SK-N-SH (cell line): ENCODE results near the gene BNIP5. TPM values are rescaled to one million over a fixed set of nuclear protein-coding genes. Genes with fewer than 3 reads are reported as not detected.

Experiments
- CTCF ChIA-PET: fragments of 300-600, 350-600 bp; formaldehyde crosslinking; extraction: SDS; loops from one replicate; lab custom pipeline; 2021; lab: Yijun Ruan, JAX
- POLR2A ChIA-PET: fragments of 350-600 bp; sonication (Branson Sonifier 250); formaldehyde crosslinking; extraction: SDS; loops from one replicate; lab custom pipeline; 2020; ENCODE audit warnings: antibody characterized with exemption, inconsistent platforms; lab: Yijun Ruan, JAX
- DNase-seq: peaks from one replicate; pipeline ENCODE4 v3.0.0; 2012
- H2AFZ ChIP-seq: fragments of 200-600 bp; sonication (generic); 2 replicates; pipeline ENCODE4 v1.8.1; 2016; ENCODE audit warnings: antibody characterized with exemption, mild to moderate bottlenecking, low read depth
- H3F3A ChIP-seq: fragments of 200-600 bp; sonication (generic); replicated peaks from 2 replicates; pipeline ENCODE3; 2016; ENCODE audit warnings: antibody characterized with exemption, mild to moderate bottlenecking; ENCODE audit not compliant: insufficient read depth
- H3K27ac ChIP-seq, 2 experiments: fragments of 200-500 bp in 1 of 2; fragments of 200-600 bp in 1 of 2; sonication (Bioruptor generic) in 1 of 2; sonication (generic), shearing (Covaris generic) in 1 of 2; 2 replicates each; pipeline versions ENCODE4 v1.5.1 to v1.6.1; 2014 to 2016; ENCODE audit warnings: low read depth in 2 of 2, inconsistent platforms in 1 of 2, low read length in 1 of 2, mild to moderate bottlenecking in 1 of 2, mixed read lengths in 1 of 2
- H3K27me3 ChIP-seq: fragments of 200-600 bp; sonication (generic), shearing (Covaris generic); 2 replicates; pipeline ENCODE4 v1.6.1; 2016; ENCODE audit warnings: mixed run types; ENCODE audit not compliant: insufficient read depth
- H3K36me3 ChIP-seq, 2 experiments: fragments of 200-500 bp in 1 of 2; fragments of 200-600 bp in 1 of 2; sonication (Bioruptor generic) in 1 of 2; sonication (generic) in 1 of 2; replicated peaks in 1 of 2; 2 replicates each; pipeline versions ENCODE3 to v1.5.1; 2014 to 2016; ENCODE audit warnings: low read length in 1 of 2, mild to moderate bottlenecking in 1 of 2; ENCODE audit not compliant: insufficient read depth in 2 of 2, control insufficient read depth in 1 of 2
- H3K4me1 ChIP-seq, 2 experiments: fragments of 200-500 bp in 1 of 2; fragments of 200-600 bp in 1 of 2; sonication (Bioruptor generic) in 1 of 2; sonication (generic), shearing (Covaris generic) in 1 of 2; 2 replicates each; pipeline versions ENCODE4 v1.5.1 to v1.6.1; 2014 to 2016; ENCODE audit warnings: low read depth in 1 of 2, low read length in 1 of 2, mixed run types in 1 of 2; ENCODE audit not compliant: insufficient read depth in 2 of 2, control insufficient read depth in 1 of 2
- H3K4me2 ChIP-seq: fragments of 200-600 bp; sonication (generic), shearing (Covaris generic); 2 replicates; pipeline ENCODE4 v1.6.1; 2017; ENCODE audit warnings: mixed run types
- H3K4me3 ChIP-seq, 2 experiments: fragments of 200-500 bp in 1 of 2; fragments of 200-600 bp in 1 of 2; sonication (Bioruptor generic) in 1 of 2; sonication (generic), shearing (Covaris generic) in 1 of 2; 2 replicates each; pipeline versions ENCODE4 v1.5.1 to v1.8.1; 2014 to 2016; ENCODE audit warnings: low read depth in 2 of 2, inconsistent platforms in 1 of 2, low read length in 1 of 2, mild to moderate bottlenecking in 1 of 2, mixed read lengths in 1 of 2, moderate library complexity in 1 of 2
- H3K79me2 ChIP-seq: fragments of 200-600 bp; sonication (generic); 2 replicates; pipeline ENCODE4 v1.8.1; 2017; ENCODE audit warnings: mild to moderate bottlenecking; ENCODE audit not compliant: insufficient read depth
- H3K9ac ChIP-seq: fragments of 200-600 bp; sonication (generic); 2 replicates; pipeline ENCODE4 v1.6.1; 2017; ENCODE audit warnings: mixed run types
- H3K9me2 ChIP-seq: fragments of 200-600 bp; sonication (generic); 2 replicates; pipeline ENCODE4 v1.6.1; 2017; ENCODE audit warnings: mixed run types
- H3K9me3 ChIP-seq: fragments of 200-600 bp; sonication (generic); 2 replicates; pipeline ENCODE4 v1.6.1; 2017; ENCODE audit warnings: mixed run types, mild to moderate bottlenecking, moderate library complexity
- H4K20me1 ChIP-seq: fragments of 200-600 bp; sonication (generic); 2 replicates; pipeline ENCODE4 v1.6.1; 2017; ENCODE audit warnings: mild to moderate bottlenecking, mixed run types; ENCODE audit not compliant: insufficient read depth
- CHD2 ChIP-seq: fragments of 150-350 bp; IDR thresholded peaks from 2 replicates; pipeline ENCODE4 v1.6.1; 2018; ENCODE audit warnings: low read length; ENCODE audit not compliant: partially characterized antibody
- CTCF ChIP-seq: fragments of 200-600 bp; sonication (generic); IDR thresholded peaks from 2 replicates; pipeline ENCODE4 v1.6.1; 2017; ENCODE audit warnings: antibody characterized with exemption, mild to moderate bottlenecking, moderate library complexity
- ELF1 ChIP-seq: IDR thresholded peaks from 2 replicates; pipeline ENCODE4 v1.4.0; 2012
- FOXM1 ChIP-seq: IDR thresholded peaks from 2 replicates; pipeline ENCODE4 v1.4.0; 2012; ENCODE audit warnings: low read depth, mild to moderate bottlenecking
- GATA2 ChIP-seq: sonication (generic); formaldehyde crosslinking; IDR thresholded peaks from 2 replicates; pipeline ENCODE4 v1.5.0; 2020; ENCODE audit warnings: mild to moderate bottlenecking, missing genetic modification reagents
- IRF3 ChIP-seq: fragments of 150-350 bp; IDR thresholded peaks from 2 replicates; pipeline ENCODE4 v1.6.1; 2016; ENCODE audit warnings: mild to moderate bottlenecking, low read depth, low read length
- JUND ChIP-seq: IDR thresholded peaks from 2 replicates; pipeline ENCODE4 v1.4.0; 2012
- MXI1 ChIP-seq: IDR thresholded peaks from 2 replicates; pipeline ENCODE4 v1.6.1; 2012; ENCODE audit warnings: mild to moderate bottlenecking, low read depth, low read length, improper control_type of control experiment
- NFIC ChIP-seq: IDR thresholded peaks from 2 replicates; pipeline ENCODE4 v1.4.0; 2012; ENCODE audit warnings: borderline replicate concordance
- NRF1 ChIP-seq: IDR thresholded peaks from 2 replicates; pipeline ENCODE4 v1.6.1; 2012; ENCODE audit warnings: low read depth, mild to moderate bottlenecking, low read length
- PBX3 ChIP-seq: IDR thresholded peaks from 2 replicates; pipeline ENCODE4; 2012
- RFX5 ChIP-seq: IDR thresholded peaks from 2 replicates; pipeline ENCODE4 v1.6.1; 2012; ENCODE audit warnings: mild to moderate bottlenecking, improper control_type of control experiment, low read length
- RXRA ChIP-seq: IDR thresholded peaks from 2 replicates; pipeline ENCODE4 v1.4.0; 2012; ENCODE audit warnings: low read depth, mild to moderate bottlenecking, borderline replicate concordance
- TCF12 ChIP-seq: IDR thresholded peaks from 2 replicates; pipeline ENCODE4 v1.4.0; 2012
- ZBTB33 ChIP-seq: IDR thresholded peaks from 2 replicates; pipeline ENCODE4 v1.4.0; 2012; ENCODE audit warnings: low read depth, borderline replicate concordance
- WGBS: methylation state at CpG from one replicate; pipeline ENCODE4 v1.1.6; 2017; ENCODE audit warnings: low lambda C conversion rate; 5-methylcytosine and 5-hydroxymethylcytosine counted together
- polyA plus RNA-seq, 3 experiments: library from polyadenylated mRNA; depleted of rRNA; stranded (reverse); fragments of >200 nt; gene quantifications; 2 replicates each; pipeline ENCODE4 v1.2.3, GENCODE V29; 2012

Gene BNIP5
- polyA plus RNA-seq, 1 of the 3 experiments (the other 2 are of a cell fraction), result not detected

- WGBS, result 93% methylated on average over 4 of the region's 4 CpGs
- POLR2A ChIA-PET, result no interaction called here
- H3K9me2 ChIP-seq, result no peaks in the 10 kb centered on the region
- no peak for TF ChIP-seq CTCF
- no peak for TF ChIP-seq TCF12
- TF ChIP-seq ZBTB33, result no peak
- TF ChIP-seq NFIC, result no peak
- no peak for TF ChIP-seq JUND
- no peak for TF ChIP-seq RXRA
- no peak for TF ChIP-seq FOXM1
- no peak for TF ChIP-seq IRF3
- TF ChIP-seq CHD2, result no peak
- TF ChIP-seq GATA2 (CRISPR knock-in tag), result no peak
- no peak for TF ChIP-seq RFX5
- no peak for TF ChIP-seq ELF1
- TF ChIP-seq NRF1, result no peak
- TF ChIP-seq PBX3, result no peak
- no peak for TF ChIP-seq MXI1
- no peaks in the 10 kb centered on the region for H3F3A ChIP-seq
- H3K4me3 ChIP-seq, result no peak overlapping the region
- CTCF ChIA-PET, result interaction anchor here (1.1 to 10.0 kb wide), 4 partner anchors 9 to 63 kb away, joined by 3 to 161 read pairs (median 4); no protein-coding TSS in a partner anchor
- no peak overlapping the region for H3K9ac ChIP-seq
- DNase-seq, result no peak
- H4K20me1 ChIP-seq, result no peaks in the 10 kb centered on the region
- no peaks in the 10 kb centered on the region for H3K9me3 ChIP-seq
- H3K79me2 ChIP-seq, result no peaks in the 10 kb centered on the region
- no peak overlapping the region for H3K4me2 ChIP-seq
- no peaks in the 10 kb centered on the region; the same call in 1 of the 2 replicates for H3K27me3 ChIP-seq
- H3K4me1 ChIP-seq, result no peaks in the 10 kb centered on the region; a peak in 1 of 4 replicates
- no peak overlapping the region for H3K27ac ChIP-seq
- no peaks in the 10 kb centered on the region for H3K36me3 ChIP-seq
- H2AFZ ChIP-seq, result no peak overlapping the region
Measured at GRCh38 chr6:36298027-36298426, 38.7 kb downstream of the BNIP5 start.
